Fibroblast of mammary gland (primary cell): ENCODE measurements around the gene STRADB.
A peak's percentile ranks its signal among the peaks of the same experiment; 100 is the strongest.
"Not testable (repeated sequence)": the region's sequence is repeated elsewhere in the genome, so short reads cannot be mapped to it uniquely, and the experiment has no call there.

Source experiments
- DNase-seq: peaks from one replicate; pipeline ENCODE4 v3.0.0-alpha.2; 2010; ENCODE audit warnings: low read depth
- H3K4me3 ChIP-seq: 2 replicates; pipeline ENCODE4 v1.5.1; 2011; ENCODE audit warnings: low read depth, mild to moderate bottlenecking, low read length, moderate library complexity; ENCODE audit not compliant: control insufficient read depth
- TF ChIP-seq, protein P1 (sequence below): conservative IDR thresholded peaks from 2 replicates; pipeline ENCODE4 v1.5.1; 2011; ENCODE audit warnings: low read depth, low read length, inconsistent platforms; ENCODE audit not compliant: control insufficient read depth, insufficient read depth

Gene STRADB

DNA sequence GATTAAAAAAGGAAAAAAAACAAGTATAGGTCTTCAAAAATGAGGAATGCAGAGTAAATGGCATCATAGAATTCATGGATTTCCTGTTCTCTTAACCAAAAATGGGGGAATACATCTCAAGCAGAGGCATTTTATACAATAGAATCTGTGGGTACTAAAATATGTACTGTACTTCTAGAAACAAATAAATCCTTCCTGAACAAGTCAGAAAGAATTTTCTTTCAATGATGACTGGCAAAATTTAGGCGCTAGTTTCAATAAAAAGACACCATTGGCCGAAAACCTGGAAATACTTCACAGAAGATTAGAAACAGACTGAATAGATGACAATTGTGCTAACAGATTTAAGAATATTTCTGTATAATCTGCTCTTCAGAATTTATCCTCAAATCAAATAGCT lies 15.4 kb upstream of the STRADB start:
- TF ChIP-seq, protein P1, sequence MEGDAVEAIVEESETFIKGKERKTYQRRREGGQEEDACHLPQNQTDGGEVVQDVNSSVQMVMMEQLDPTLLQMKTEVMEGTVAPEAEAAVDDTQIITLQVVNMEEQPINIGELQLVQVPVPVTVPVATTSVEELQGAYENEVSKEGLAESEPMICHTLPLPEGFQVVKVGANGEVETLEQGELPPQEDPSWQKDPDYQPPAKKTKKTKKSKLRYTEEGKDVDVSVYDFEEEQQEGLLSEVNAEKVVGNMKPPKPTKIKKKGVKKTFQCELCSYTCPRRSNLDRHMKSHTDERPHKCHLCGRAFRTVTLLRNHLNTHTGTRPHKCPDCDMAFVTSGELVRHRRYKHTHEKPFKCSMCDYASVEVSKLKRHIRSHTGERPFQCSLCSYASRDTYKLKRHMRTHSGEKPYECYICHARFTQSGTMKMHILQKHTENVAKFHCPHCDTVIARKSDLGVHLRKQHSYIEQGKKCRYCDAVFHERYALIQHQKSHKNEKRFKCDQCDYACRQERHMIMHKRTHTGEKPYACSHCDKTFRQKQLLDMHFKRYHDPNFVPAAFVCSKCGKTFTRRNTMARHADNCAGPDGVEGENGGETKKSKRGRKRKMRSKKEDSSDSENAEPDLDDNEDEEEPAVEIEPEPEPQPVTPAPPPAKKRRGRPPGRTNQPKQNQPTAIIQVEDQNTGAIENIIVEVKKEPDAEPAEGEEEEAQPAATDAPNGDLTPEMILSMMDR = no peak
- no peak for DNase-seq
- H3K4me3 ChIP-seq = no peak overlapping the region

DNA sequence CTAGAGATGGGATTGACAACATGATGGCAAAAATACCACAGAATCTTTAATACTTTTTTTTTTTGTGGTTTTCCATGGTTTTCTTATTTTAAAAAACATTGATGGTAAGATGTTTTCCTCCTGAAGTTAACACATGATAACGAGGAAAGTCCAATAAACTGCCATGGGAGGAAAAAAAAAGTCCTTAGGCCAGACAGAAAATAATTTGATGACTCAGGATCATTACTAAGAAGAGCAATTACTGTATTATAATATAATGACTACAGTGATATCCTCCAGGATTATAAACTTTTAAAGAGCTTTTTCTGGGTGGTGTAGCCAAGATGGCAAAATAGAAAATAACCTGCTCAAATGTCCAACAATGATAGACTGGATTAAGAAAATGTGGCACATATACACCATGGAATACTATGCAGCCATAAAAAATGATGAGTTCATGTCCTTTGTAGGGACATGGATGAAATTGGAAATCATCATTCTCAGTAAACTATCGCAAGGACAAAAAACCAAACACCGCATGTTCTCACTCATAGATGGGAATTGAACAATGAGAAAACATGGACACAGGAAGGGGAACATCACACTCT lies 12.1 kb upstream of the STRADB start:
- not testable (repeated sequence) for DNase-seq, H3K4me3 ChIP-seq

GRCh38 chr2:201440182-201440581 lies 11.4 kb upstream of the STRADB start:
- TF ChIP-seq, protein P1 = no peak
- no peak overlapping the region for H3K4me3 ChIP-seq
- DNase-seq = no peak

DNA sequence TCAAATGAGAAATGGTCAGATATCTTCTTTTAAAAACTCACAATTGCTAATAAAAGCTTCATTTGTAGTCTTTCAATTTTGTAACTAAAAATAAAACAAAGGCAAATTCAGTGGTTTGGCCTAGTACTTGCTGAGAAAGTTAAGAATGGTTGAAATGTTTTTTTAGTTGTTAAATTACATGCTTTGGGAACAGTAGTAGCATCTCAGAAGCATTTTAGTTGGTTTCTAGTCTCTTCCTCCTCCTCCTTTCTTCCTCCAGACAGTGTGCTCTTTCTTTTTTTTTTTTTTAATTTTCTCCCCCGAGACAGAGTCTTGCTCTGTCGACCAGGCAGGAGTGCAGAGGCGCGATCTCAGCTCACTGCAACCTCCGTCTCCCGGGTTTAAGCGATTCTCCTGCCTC lies 10.1 kb upstream of the STRADB start:
- TF ChIP-seq, protein P1 = no peak
- no peak overlapping the region for H3K4me3 ChIP-seq
- DNase-seq = no peak

DNA sequence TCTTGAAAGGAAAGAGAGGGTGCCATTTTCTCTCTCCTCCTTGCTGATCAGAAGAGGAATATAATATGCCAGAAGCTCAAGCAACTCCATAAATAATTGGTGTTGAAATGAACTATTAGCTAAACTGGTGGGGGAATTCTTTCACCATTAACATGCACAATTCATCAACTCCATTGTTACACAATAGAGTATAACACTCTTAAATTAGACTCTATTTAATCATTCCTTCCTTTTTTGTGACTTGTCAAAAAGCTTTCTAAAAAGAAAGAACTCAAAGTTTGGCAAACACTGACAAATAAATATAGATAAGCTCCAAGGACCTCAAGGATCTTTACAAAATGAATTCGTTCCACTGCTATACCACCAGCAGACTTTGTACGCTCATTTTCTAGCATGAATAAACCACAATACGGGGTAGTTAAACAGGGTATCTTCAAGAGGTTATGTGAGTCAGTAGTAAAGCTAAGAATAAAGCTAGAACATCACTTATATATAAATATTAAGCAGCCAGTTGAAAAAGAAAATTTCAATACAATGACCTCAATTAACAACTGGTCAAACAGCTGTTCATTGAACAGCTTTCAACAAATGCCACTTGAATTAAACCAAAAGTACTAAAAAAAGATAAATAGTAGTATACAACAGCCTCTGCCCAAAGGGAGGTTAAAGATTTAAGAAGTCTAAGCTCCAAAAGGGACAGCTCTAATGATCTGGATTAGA lies 6.6 kb upstream of the STRADB start:
- TF ChIP-seq, protein P1 = no peak
- no peak overlapping the region for H3K4me3 ChIP-seq
- DNase-seq = peak; percentile 41

- TF ChIP-seq, protein P1 = no peak
- H3K4me3 ChIP-seq = no peak overlapping the region
- no peak for DNase-seq
Observed at GRCh38 chr2:201447086-201447485, 4.5 kb upstream of the STRADB start.

- no peak overlapping the region for H3K4me3 ChIP-seq
- TF ChIP-seq, protein P1 = no peak
- no peak for DNase-seq
Observed at GRCh38 chr2:201448061-201448460, 3.5 kb upstream of the STRADB start.
